SK-N-SH (cell line): Measurements from ENCODE around the gene PRKAA2. TPM values are rescaled to one million over a fixed set of nuclear protein-coding genes. Genes with fewer than 3 reads are reported as not detected.

Experiments used
- CTCF ChIA-PET: fragments of 300-600, 350-600 bp; formaldehyde crosslinking; extraction: SDS; loops from one replicate; lab custom pipeline; 2021; lab: Yijun Ruan, JAX
- POLR2A ChIA-PET: fragments of 350-600 bp; sonication (Branson Sonifier 250); formaldehyde crosslinking; extraction: SDS; loops from one replicate; lab custom pipeline; 2020; ENCODE audit warnings: antibody characterized with exemption, inconsistent platforms; lab: Yijun Ruan, JAX
- DNase-seq: peaks from one replicate; pipeline ENCODE4 v3.0.0; 2012
- H2AFZ ChIP-seq: fragments of 200-600 bp; sonication (generic); 2 replicates; pipeline ENCODE4 v1.8.1; 2016; ENCODE audit warnings: antibody characterized with exemption, mild to moderate bottlenecking, low read depth
- H3F3A ChIP-seq: fragments of 200-600 bp; sonication (generic); replicated peaks from 2 replicates; pipeline ENCODE3; 2016; ENCODE audit warnings: antibody characterized with exemption, mild to moderate bottlenecking; ENCODE audit not compliant: insufficient read depth
- H3K27ac ChIP-seq, 2 experiments: fragments of 200-500 bp in 1 of 2; fragments of 200-600 bp in 1 of 2; sonication (Bioruptor generic) in 1 of 2; sonication (generic), shearing (Covaris generic) in 1 of 2; 2 replicates each; pipeline versions ENCODE4 v1.5.1 to v1.6.1; 2014 to 2016; ENCODE audit warnings: low read depth in 2 of 2, inconsistent platforms in 1 of 2, low read length in 1 of 2, mild to moderate bottlenecking in 1 of 2, mixed read lengths in 1 of 2
- H3K27me3 ChIP-seq: fragments of 200-600 bp; sonication (generic), shearing (Covaris generic); 2 replicates; pipeline ENCODE4 v1.6.1; 2016; ENCODE audit warnings: mixed run types; ENCODE audit not compliant: insufficient read depth
- H3K36me3 ChIP-seq, 2 experiments: fragments of 200-500 bp in 1 of 2; fragments of 200-600 bp in 1 of 2; sonication (Bioruptor generic) in 1 of 2; sonication (generic) in 1 of 2; replicated peaks in 1 of 2; 2 replicates each; pipeline versions ENCODE3 to v1.5.1; 2014 to 2016; ENCODE audit warnings: low read length in 1 of 2, mild to moderate bottlenecking in 1 of 2; ENCODE audit not compliant: insufficient read depth in 2 of 2, control insufficient read depth in 1 of 2
- H3K4me1 ChIP-seq, 2 experiments: fragments of 200-500 bp in 1 of 2; fragments of 200-600 bp in 1 of 2; sonication (Bioruptor generic) in 1 of 2; sonication (generic), shearing (Covaris generic) in 1 of 2; 2 replicates each; pipeline versions ENCODE4 v1.5.1 to v1.6.1; 2014 to 2016; ENCODE audit warnings: low read depth in 1 of 2, low read length in 1 of 2, mixed run types in 1 of 2; ENCODE audit not compliant: insufficient read depth in 2 of 2, control insufficient read depth in 1 of 2
- H3K4me2 ChIP-seq: fragments of 200-600 bp; sonication (generic), shearing (Covaris generic); 2 replicates; pipeline ENCODE4 v1.6.1; 2017; ENCODE audit warnings: mixed run types
- H3K4me3 ChIP-seq, 2 experiments: fragments of 200-500 bp in 1 of 2; fragments of 200-600 bp in 1 of 2; sonication (Bioruptor generic) in 1 of 2; sonication (generic), shearing (Covaris generic) in 1 of 2; 2 replicates each; pipeline versions ENCODE4 v1.5.1 to v1.8.1; 2014 to 2016; ENCODE audit warnings: low read depth in 2 of 2, inconsistent platforms in 1 of 2, low read length in 1 of 2, mild to moderate bottlenecking in 1 of 2, mixed read lengths in 1 of 2, moderate library complexity in 1 of 2
- H3K79me2 ChIP-seq: fragments of 200-600 bp; sonication (generic); 2 replicates; pipeline ENCODE4 v1.8.1; 2017; ENCODE audit warnings: mild to moderate bottlenecking; ENCODE audit not compliant: insufficient read depth
- H3K9ac ChIP-seq: fragments of 200-600 bp; sonication (generic); 2 replicates; pipeline ENCODE4 v1.6.1; 2017; ENCODE audit warnings: mixed run types
- H3K9me2 ChIP-seq: fragments of 200-600 bp; sonication (generic); 2 replicates; pipeline ENCODE4 v1.6.1; 2017; ENCODE audit warnings: mixed run types
- H3K9me3 ChIP-seq: fragments of 200-600 bp; sonication (generic); 2 replicates; pipeline ENCODE4 v1.6.1; 2017; ENCODE audit warnings: mixed run types, mild to moderate bottlenecking, moderate library complexity
- H4K20me1 ChIP-seq: fragments of 200-600 bp; sonication (generic); 2 replicates; pipeline ENCODE4 v1.6.1; 2017; ENCODE audit warnings: mild to moderate bottlenecking, mixed run types; ENCODE audit not compliant: insufficient read depth
- CTCF ChIP-seq: fragments of 200-600 bp; sonication (generic); IDR thresholded peaks from 2 replicates; pipeline ENCODE4 v1.6.1; 2017; ENCODE audit warnings: antibody characterized with exemption, mild to moderate bottlenecking, moderate library complexity
- EP300 ChIP-seq, 2 experiments: IDR thresholded peaks; 2 replicates each; pipeline versions ENCODE4 v1.4.0 to v1.6.1; 2012; ENCODE audit warnings: borderline replicate concordance in 1 of 2, low read depth in 1 of 2, low read length in 1 of 2
- EZH2phosphoT487 ChIP-seq: fragments of 200-600 bp; sonication (generic); IDR thresholded peaks from 2 replicates; pipeline ENCODE4 v1.6.1; 2017; ENCODE audit warnings: low read depth, mixed run types, mild to moderate bottlenecking, antibody characterized with exemption, moderate library complexity, borderline replicate concordance
- IRF3 ChIP-seq: fragments of 150-350 bp; IDR thresholded peaks from 2 replicates; pipeline ENCODE4 v1.6.1; 2016; ENCODE audit warnings: mild to moderate bottlenecking, low read depth, low read length
- MAX ChIP-seq: IDR thresholded peaks from 2 replicates; pipeline ENCODE4 v1.4.0; 2012; ENCODE audit warnings: low read depth
- PBX3 ChIP-seq: IDR thresholded peaks from 2 replicates; pipeline ENCODE4; 2012
- POLR2AphosphoS5 ChIP-seq: IDR thresholded peaks from 2 replicates; pipeline ENCODE4 v1.6.1; 2012; ENCODE audit warnings: low read depth, low read length
- REST ChIP-seq: IDR thresholded peaks from 2 replicates; pipeline ENCODE4 v1.6.1; 2012; ENCODE audit warnings: mild to moderate bottlenecking, low read depth, low read length, moderate library complexity
- RXRA ChIP-seq: IDR thresholded peaks from 2 replicates; pipeline ENCODE4 v1.4.0; 2012; ENCODE audit warnings: low read depth, mild to moderate bottlenecking, borderline replicate concordance
- TAF1 ChIP-seq: IDR thresholded peaks from 2 replicates; pipeline ENCODE4 v1.6.1; 2012; ENCODE audit warnings: low read depth, mild to moderate bottlenecking, low read length, moderate library complexity, borderline replicate concordance
- USF1 ChIP-seq: IDR thresholded peaks from 2 replicates; pipeline ENCODE4 v1.4.0; 2012; ENCODE audit warnings: low read depth, borderline replicate concordance
- USF2 ChIP-seq: fragments of 150-350 bp; IDR thresholded peaks from 2 replicates; pipeline ENCODE4 v1.6.1; 2017; ENCODE audit warnings: antibody characterized with exemption, low read length, low read depth, borderline replicate concordance
- WGBS: methylation state at CpG from one replicate; pipeline ENCODE4 v1.1.6; 2017; ENCODE audit warnings: low lambda C conversion rate; 5-methylcytosine and 5-hydroxymethylcytosine counted together
- polyA plus RNA-seq, 3 experiments: library from polyadenylated mRNA; depleted of rRNA; stranded (reverse); fragments of >200 nt; gene quantifications; 2 replicates each; pipeline ENCODE4 v1.2.3, GENCODE V29; 2012

Gene PRKAA2
- polyA plus RNA-seq, 1 of the 3 experiments (the other 2 are of a cell fraction) = 1.5 TPM

- no peak for DNase-seq
- peaks cover 0 to 12% of the 10 kb centered on the region in 2 experiments for H3K36me3 ChIP-seq
- no peak overlapping the region for H3K4me3 ChIP-seq
- no peaks in the 10 kb centered on the region for H3K79me2 ChIP-seq
- ChIA-PET POLR2A (interaction anchor here (1.0 kb wide), 1 partner anchor 8 kb away, joined by 3 read pairs; no protein-coding TSS in a partner anchor), CTCF (no interaction called here)
- H3F3A ChIP-seq = peaks cover 3% of the 10 kb centered on the region
- no peak overlapping the region for H3K4me2 ChIP-seq
- no peak overlapping the region for H3K9ac ChIP-seq
- peaks cover 13% of the 10 kb centered on the region; the same call in 1 of the 2 replicates for H3K9me3 ChIP-seq
- no peaks in the 10 kb centered on the region for H4K20me1 ChIP-seq
- no peaks in the 10 kb centered on the region for H3K9me2 ChIP-seq
- H3K27ac ChIP-seq = no peak overlapping the region
- TF ChIP-seq RXRA (no peak), CTCF (no peak), EP300 (IDR thresholded peaks at IDR 0.05; ENCODE audit: borderline replicate concordance in 1 of 2, low read depth in 1 of 2, low read length in 1 of 2) (no peak), IRF3 (no peak), REST (no peak), POLR2AphosphoS5 (no peak), USF1 (no peak), USF2 (no peak), EZH2phosphoT487 (no peak), MAX (no peak), TAF1 (no peak), PBX3 (no peak)
- no peaks in the 10 kb centered on the region for H3K27me3 ChIP-seq
- WGBS = 91% methylated on average over 1 of the region's 1 CpG
- H3K4me1 ChIP-seq = no peaks in the 10 kb centered on the region
- no peak overlapping the region for H2AFZ ChIP-seq
Measured at GRCh38 chr1:56660293-56660692, 15.2 kb downstream of the PRKAA2 start.
